Neural cell (in vitro differentiated cells): ENCODE results near the gene NCKAP5.

Experiments used
- EP300 ChIP-seq: fragments of 450-650 bp; conservative IDR thresholded peaks from 2 replicates; pipeline ENCODE4 v1.6.1; 2014; ENCODE audit warnings: antibody characterized with exemption, mild to moderate bottlenecking, moderate library complexity; ENCODE audit not compliant: poor library complexity, severe bottlenecking
- EZH2 ChIP-seq: fragments of 200-600, 300-800 bp; shearing (Covaris generic), sonication (generic); IDR thresholded peaks from 2 replicates; pipeline ENCODE4 v1.6.1; 2014; ENCODE audit warnings: antibody characterized with exemption, low read length, borderline replicate concordance, mild to moderate bottlenecking; ENCODE audit not compliant: insufficient read depth, poor library complexity, severe bottlenecking
- POLR2AphosphoS5 ChIP-seq: IDR thresholded peaks from 2 replicates; pipeline ENCODE4 v1.6.1; 2012
- RAD21 ChIP-seq: fragments of 450-650 bp; conservative IDR thresholded peaks from 2 replicates; pipeline ENCODE4 v1.6.1; 2014; ENCODE audit warnings: antibody characterized with exemption, mild to moderate bottlenecking, moderate library complexity
- SMC3 ChIP-seq: fragments of 450-650 bp; conservative IDR thresholded peaks from 2 replicates; pipeline ENCODE4 v1.6.1; 2014; ENCODE audit warnings: antibody characterized with exemption, mild to moderate bottlenecking, moderate library complexity; ENCODE audit not compliant: poor library complexity
- TAF1 ChIP-seq: IDR thresholded peaks from 2 replicates; pipeline ENCODE4 v1.6.1; 2012; ENCODE audit warnings: low read depth
- TF ChIP-seq, protein P1 (sequence below): fragments of 450-650 bp; IDR thresholded peaks from 2 replicates; pipeline ENCODE4 v1.5.1; 2014; ENCODE audit warnings: antibody characterized with exemption, mild to moderate bottlenecking, moderate library complexity; ENCODE audit not compliant: poor library complexity, severe bottlenecking
- TF ChIP-seq, protein P2 (sequence below): IDR thresholded peaks from 2 replicates; pipeline ENCODE4 v1.6.1; 2012; ENCODE audit warnings: borderline replicate concordance

GRCh38 chr2:132645176-132645575 lies 923.1 kb downstream of the NCKAP5 start:
- TF ChIP-seq, protein P1, sequence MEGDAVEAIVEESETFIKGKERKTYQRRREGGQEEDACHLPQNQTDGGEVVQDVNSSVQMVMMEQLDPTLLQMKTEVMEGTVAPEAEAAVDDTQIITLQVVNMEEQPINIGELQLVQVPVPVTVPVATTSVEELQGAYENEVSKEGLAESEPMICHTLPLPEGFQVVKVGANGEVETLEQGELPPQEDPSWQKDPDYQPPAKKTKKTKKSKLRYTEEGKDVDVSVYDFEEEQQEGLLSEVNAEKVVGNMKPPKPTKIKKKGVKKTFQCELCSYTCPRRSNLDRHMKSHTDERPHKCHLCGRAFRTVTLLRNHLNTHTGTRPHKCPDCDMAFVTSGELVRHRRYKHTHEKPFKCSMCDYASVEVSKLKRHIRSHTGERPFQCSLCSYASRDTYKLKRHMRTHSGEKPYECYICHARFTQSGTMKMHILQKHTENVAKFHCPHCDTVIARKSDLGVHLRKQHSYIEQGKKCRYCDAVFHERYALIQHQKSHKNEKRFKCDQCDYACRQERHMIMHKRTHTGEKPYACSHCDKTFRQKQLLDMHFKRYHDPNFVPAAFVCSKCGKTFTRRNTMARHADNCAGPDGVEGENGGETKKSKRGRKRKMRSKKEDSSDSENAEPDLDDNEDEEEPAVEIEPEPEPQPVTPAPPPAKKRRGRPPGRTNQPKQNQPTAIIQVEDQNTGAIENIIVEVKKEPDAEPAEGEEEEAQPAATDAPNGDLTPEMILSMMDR: no peak
- TF ChIP-seq EP300: no peak
- TF ChIP-seq EZH2: no peak
- no peak for TF ChIP-seq RAD21
- TF ChIP-seq, protein P2, sequence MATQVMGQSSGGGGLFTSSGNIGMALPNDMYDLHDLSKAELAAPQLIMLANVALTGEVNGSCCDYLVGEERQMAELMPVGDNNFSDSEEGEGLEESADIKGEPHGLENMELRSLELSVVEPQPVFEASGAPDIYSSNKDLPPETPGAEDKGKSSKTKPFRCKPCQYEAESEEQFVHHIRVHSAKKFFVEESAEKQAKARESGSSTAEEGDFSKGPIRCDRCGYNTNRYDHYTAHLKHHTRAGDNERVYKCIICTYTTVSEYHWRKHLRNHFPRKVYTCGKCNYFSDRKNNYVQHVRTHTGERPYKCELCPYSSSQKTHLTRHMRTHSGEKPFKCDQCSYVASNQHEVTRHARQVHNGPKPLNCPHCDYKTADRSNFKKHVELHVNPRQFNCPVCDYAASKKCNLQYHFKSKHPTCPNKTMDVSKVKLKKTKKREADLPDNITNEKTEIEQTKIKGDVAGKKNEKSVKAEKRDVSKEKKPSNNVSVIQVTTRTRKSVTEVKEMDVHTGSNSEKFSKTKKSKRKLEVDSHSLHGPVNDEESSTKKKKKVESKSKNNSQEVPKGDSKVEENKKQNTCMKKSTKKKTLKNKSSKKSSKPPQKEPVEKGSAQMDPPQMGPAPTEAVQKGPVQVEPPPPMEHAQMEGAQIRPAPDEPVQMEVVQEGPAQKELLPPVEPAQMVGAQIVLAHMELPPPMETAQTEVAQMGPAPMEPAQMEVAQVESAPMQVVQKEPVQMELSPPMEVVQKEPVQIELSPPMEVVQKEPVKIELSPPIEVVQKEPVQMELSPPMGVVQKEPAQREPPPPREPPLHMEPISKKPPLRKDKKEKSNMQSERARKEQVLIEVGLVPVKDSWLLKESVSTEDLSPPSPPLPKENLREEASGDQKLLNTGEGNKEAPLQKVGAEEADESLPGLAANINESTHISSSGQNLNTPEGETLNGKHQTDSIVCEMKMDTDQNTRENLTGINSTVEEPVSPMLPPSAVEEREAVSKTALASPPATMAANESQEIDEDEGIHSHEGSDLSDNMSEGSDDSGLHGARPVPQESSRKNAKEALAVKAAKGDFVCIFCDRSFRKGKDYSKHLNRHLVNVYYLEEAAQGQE: no peak
- TF ChIP-seq TAF1: no peak
- TF ChIP-seq SMC3: no peak
- TF ChIP-seq POLR2AphosphoS5: no peak
